Measurements from ENCODE around the gene IQCH.

Gene IQCH

DNA sequence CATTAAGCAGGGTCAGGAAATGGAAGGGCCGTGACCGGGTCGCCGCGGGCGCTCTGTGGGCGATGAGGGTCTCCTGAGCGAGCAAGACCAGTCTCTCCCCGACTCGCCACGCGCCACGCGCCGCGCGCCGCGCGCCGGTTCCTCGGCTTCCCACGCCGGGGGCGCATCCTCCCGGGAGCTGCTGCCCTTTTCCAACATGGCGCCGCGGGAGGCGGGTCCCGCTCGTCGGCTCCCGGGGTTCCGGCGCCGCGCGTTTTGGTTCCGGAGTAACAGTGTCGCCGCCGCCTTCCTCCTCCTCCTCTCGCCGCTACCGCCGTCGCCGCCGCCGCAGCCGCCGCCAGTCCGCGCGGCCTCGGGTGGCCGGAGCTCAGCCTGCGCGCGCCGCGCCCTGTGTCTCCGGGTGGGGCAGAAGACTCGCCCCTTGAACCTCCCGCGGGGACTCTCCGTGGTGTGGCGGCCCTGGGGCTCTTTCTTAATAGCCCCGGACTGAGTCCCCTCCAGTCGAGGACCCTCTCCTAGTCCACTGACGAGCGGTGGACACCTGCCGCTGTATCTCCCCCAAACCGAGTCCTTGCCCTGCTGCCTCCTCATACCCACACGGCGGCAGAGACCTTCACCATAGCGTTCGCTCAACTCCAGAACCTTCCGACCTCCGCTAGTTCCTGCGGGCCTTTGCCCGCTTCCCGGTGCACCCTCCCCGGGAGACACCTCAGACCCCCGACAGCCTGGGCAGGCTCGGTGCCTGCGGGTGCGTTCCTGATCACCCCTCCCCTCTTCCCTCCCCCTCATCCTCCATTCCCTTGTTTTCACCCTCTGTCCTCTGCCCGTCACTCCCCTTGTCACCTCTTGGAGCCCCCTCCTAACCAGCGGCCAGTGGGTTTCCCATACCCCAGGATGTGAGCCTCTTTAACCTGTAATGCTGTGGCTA, 288.1 kb downstream of the IQCH start, which contains the start of gene MAP2K5:
MAP2K5 (plus strand) TSS at position 284 of the 928 bp plus-strand sequence; CDS start at position 917, 633 bp downstream.
- peak; percentile 92 for DNase-seq

DNA sequence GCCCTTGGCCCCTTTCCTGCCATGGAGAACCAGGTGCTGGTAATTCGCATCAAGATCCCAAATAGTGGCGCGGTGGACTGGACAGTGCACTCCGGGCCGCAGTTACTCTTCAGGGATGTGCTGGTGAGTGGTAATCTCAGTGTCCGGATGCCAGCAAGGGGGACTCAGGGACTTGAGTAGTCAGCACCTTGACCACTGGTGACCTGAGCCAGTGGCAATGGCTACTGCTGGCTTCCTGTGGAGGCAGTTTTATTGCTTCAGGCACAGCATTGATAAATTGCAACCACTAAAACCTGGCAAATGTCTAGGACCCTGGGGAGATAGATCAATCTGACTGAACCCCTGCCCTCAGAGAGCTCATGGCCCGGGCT, 288.7 kb downstream of the IQCH start:
- DNase-seq: peak; percentile 18

DNA sequence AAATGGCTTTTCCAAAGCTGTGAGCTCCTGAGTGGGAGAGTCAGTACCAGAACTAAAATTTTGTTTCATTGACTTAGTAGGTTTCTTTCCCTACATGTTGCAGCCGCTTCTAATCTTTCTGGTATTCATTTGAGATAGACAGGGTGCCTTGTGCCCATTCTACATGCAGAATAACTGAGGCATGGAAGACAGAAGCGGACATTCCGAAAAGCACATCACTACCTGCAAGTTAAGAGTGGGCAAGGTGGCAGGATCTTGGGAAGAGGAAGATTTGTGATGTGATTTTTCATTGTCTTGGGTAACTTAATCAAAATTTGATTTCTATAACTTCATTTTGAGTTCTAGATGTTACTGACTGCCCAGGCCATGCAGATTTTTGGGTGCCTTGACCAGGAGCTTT, 289.9 kb downstream of the IQCH start:
- DNase-seq: no peak

DNA sequence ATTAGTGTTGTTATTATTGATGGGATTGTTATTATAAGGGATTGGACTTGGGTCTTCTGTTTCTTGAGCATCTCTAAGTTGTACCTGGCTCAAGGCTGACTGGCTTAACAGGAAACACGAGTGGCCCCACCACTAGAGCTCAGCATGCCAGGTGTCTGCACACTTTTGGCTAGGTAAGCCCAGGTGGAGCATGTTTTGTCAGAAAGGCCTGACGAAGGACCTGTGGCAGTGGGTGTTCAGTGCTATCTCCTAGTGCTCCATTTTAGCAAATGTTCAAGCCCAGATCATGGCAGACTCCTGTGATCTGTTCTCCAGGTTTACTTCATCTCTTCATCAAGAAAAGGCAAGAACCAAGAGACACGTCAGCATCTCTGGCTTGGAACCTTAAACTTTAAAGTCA, 291.3 kb downstream of the IQCH start:
- DNase-seq: no peak

DNA sequence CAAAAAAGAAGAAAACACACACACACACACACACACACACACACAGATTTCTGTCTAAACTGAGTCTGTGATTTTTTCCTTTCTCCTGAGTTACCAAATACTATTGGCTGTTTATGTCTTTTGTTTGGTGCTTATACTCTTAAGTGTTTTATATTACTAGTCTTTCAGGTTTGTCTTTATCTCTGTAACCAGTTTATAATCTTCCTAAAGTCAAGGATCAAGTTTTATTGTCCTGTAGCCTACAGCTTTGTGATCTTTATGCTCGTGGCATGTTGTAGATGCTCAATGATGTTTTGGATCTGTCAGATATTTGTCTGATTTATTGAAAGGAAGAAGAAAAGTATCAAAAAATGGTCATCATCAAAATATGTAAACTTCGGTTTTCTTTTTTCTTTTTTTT, 292.5 kb downstream of the IQCH start:
- DNase-seq: no peak

DNA sequence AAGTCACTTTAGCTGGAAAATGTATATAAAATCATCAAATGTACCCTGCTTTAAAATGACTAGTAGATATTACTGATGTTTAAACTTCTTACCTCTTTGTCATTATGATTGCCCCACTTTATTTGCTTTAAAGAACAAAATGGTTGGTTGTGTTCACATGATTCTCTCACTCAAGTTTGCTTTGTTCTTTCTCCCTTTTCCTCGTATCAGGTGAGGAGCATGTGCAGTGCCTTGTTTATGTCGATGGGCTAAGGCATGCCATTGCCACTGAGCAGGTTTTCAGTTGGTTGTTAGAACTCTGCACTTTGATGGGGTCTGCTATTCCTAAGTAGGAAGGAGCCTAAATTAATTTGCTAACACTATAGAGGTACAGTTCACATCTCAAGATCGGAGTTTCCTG, 293.2 kb downstream of the IQCH start:
- DNase-seq: no peak

DNA sequence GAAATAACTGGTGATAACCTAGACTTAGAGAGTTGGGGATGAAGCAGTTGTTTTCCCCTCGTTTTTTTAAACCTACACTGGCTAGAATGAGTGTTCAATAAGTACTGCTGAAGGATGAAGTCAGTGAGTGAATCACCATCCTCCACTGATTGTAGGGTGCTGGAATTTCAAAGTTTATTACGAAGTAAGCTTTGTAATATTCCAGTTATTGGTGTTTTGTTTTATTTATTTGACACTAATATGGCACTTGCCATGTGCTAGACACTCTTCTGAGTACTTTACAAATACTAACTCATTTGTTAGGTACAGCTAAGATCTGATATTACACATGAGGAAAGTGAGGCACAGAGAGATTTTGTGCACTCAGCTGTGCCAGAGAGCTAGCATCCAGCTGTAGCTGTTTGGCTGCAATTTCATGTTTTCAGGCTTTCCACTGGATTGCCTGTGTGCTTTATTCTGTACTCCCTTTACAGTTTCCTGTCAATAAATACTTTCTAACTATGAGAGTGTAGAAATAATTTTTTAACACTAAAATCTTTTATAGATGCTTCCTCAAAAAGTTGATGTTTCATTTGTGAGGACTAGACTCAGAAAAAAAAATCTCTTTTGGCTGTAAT, 293.8 kb downstream of the IQCH start:
- DNase-seq: no peak

DNA sequence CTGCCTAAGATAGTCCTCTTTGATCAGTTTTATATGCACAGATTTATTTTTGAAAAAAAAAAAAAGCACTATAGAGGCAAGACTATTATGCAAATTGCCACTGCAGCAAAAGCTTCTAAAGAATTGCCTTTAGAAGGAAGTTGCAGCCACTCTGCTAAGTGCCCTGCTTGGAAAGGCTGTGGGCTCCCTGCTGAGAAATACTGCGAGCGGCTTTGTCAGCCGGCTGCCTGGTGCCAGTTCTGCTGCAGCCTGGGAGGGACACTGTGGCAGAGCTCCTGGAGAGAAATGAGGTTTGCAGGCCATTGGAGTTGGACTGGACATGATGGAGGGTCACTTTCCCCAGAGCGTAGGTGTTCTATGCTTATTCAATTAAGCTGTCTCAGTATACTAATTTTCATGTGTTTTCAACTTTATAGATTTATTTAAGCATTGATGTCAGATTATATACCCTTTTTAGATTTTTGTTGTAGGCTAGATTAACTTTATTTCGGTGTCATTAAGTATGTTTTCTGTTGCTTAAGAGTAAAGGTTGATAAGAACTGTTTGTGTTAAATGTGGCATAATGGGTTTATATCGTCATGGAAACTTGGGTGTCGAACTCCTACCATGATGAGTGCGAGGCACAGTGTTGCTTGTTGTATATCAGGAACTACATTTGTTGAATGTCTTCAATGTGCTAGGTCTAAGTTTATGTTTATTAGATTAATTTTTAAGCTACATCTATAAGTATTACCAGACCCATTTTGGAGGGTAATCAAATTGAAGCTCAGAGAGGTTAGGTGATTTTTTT, 294.5 kb downstream of the IQCH start:
- peak; percentile 22 for DNase-seq

DNA sequence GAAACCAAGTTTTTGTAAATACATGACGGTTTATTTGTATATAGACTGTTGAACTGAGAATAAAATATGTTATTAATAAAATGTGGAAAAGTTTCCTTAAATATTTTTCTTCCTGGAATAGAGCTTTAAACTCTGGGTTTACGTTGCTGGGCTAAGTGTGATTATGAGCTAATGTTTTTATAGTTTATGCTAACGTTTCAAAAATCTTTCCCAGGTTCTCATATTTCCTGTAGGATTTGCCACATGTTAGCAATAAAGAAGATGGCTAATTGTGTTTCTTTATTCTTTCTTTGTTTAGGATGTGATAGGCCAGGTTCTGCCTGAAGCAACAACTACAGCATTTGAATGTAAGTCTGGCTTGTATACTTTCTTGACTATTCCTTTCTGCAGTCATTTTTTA, 295.1 kb downstream of the IQCH start:
- no peak for DNase-seq

DNA sequence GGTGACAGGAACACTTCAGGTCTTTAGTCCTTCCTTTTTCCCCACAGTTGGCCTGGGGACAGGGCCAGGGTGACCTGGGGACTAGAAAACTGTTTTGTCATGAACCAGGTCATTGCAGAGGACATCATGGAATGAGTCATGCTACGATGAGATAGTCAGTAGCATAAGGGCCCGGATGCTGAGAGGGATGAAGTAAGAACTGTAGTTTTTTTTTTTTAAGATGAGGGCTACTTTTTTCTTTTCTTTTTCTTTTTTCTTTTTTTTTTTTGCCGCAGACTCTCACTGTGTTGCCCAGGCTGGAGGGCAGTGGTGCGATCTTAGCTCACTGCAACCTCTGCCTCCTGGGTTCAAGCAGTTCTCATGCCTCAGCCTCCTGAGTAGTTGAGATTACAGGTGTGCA, 295.9 kb downstream of the IQCH start:
- no peak for DNase-seq

DNA sequence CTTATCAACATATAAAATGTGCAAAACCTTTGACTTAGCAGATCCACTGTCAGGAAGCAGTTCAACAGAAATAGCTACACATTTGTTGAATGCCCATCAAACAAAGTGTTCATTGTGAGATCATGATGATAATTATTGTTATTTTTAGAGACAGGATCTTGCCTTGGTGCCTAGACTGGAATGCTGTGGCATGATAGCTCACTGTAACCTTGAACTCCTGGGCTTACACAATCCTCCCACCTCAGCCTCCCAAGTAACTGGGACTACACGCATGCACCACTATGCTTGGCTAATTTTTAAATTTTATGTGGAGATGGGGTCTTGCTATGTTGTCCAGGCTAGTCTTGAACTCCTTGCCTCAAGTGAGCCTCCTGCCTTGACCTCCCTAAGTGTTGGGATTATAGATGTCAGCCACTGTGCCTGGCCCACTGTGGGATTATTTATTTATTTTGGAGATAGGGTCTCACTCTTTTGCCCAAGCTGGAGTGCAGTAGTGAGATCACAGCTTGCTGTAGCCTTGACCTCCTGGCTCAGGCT, 296.7 kb downstream of the IQCH start:
- DNase-seq: no peak
